ENCODE results near the gene INPP5A. TPM values are rescaled to one million over a fixed set of nuclear protein-coding genes. Genes with fewer than 3 reads are reported as not detected.

Gene INPP5A
- total RNA-seq, 1 experiment from 2014 or later = 16.6 TPM

- Mint-ChIP-seq H3K27ac (ENCODE audit: unreplicated experiment) (no peak overlapping the region), H3K36me3 (ENCODE audit: insufficient read depth, unreplicated experiment) (no peaks in the 10 kb centered on the region), H3K4me1 (ENCODE audit: low read depth, unreplicated experiment) (no peaks in the 10 kb centered on the region), H3K4me3 (ENCODE audit: low read depth, unreplicated experiment) (no peak overlapping the region), H3K9me3 (ENCODE audit: low read depth, unreplicated experiment) (no peaks in the 10 kb centered on the region), H3K27me3 (ENCODE audit: unreplicated experiment) (peaks cover 54% of the 10 kb centered on the region)
- CTCF ChIA-PET = no interaction called here
- BruUV-seq (replicated peaks) = no TSS peak
- no peak for DNase-seq
- intact Hi-C loops (cut with micrococcal nuclease; ENCODE audit: unreplicated experiment) = no loop called here
- no peak for TF ChIP-seq CTCF (IDR thresholded peaks at IDR 0.05; ENCODE audit: unreplicated experiment)
These were observed 276.2 kb downstream of the INPP5A start for GRCh38 chr10:132813560-132814468.

- H3K27me3 Mint-ChIP-seq (ENCODE audit: unreplicated experiment) = peaks cover 58% of the 10 kb centered on the region
- no peak for TF ChIP-seq CTCF (IDR thresholded peaks at IDR 0.05; ENCODE audit: unreplicated experiment)
- no peaks in the 10 kb centered on the region for H3K9me3 Mint-ChIP-seq (ENCODE audit: low read depth, unreplicated experiment)
- DNase-seq = no peak
- no TSS peak for BruUV-seq (replicated peaks)
- H3K4me3 Mint-ChIP-seq (ENCODE audit: low read depth, unreplicated experiment) = no peak overlapping the region
- CTCF ChIA-PET = no interaction called here
- intact Hi-C loops (cut with micrococcal nuclease; ENCODE audit: unreplicated experiment) = no loop called here
- no peak overlapping the region for H3K27ac Mint-ChIP-seq (ENCODE audit: unreplicated experiment)
- no peaks in the 10 kb centered on the region for H3K4me1 Mint-ChIP-seq (ENCODE audit: low read depth, unreplicated experiment)
- H3K36me3 Mint-ChIP-seq (ENCODE audit: insufficient read depth, unreplicated experiment) = no peaks in the 10 kb centered on the region
These were observed 276.9 kb downstream of the INPP5A start for GRCh38 chr10:132814469-132814856.

- Mint-ChIP-seq H3K4me1 (ENCODE audit: low read depth, unreplicated experiment) (no peaks in the 10 kb centered on the region), H3K27ac (ENCODE audit: unreplicated experiment) (no peak overlapping the region), H3K9me3 (ENCODE audit: low read depth, unreplicated experiment) (no peaks in the 10 kb centered on the region), H3K27me3 (ENCODE audit: unreplicated experiment) (peaks cover 58% of the 10 kb centered on the region), H3K36me3 (ENCODE audit: insufficient read depth, unreplicated experiment) (no peaks in the 10 kb centered on the region), H3K4me3 (ENCODE audit: low read depth, unreplicated experiment) (no peak overlapping the region)
- DNase-seq = no peak
- no peak for TF ChIP-seq CTCF (IDR thresholded peaks at IDR 0.05; ENCODE audit: unreplicated experiment)
- intact Hi-C loops (cut with micrococcal nuclease; ENCODE audit: unreplicated experiment) = no loop called here
- BruUV-seq (replicated peaks) = no TSS peak
- CTCF ChIA-PET = no interaction called here
These were observed 277.7 kb downstream of the INPP5A start for GRCh38 chr10:132815168-132815857.

GRCh38 chr10:132816718-132817117 lies 279.1 kb downstream of the INPP5A start:
- no peak for TF ChIP-seq CTCF (IDR thresholded peaks at IDR 0.05; ENCODE audit: unreplicated experiment)
- BruUV-seq (replicated peaks) = no TSS peak
- CTCF ChIA-PET = no interaction called here
- Mint-ChIP-seq H3K9me3 (ENCODE audit: low read depth, unreplicated experiment) (no peaks in the 10 kb centered on the region), H3K4me1 (ENCODE audit: low read depth, unreplicated experiment) (no peaks in the 10 kb centered on the region), H3K36me3 (ENCODE audit: insufficient read depth, unreplicated experiment) (no peaks in the 10 kb centered on the region), H3K27ac (ENCODE audit: unreplicated experiment) (no peak overlapping the region), H3K27me3 (ENCODE audit: unreplicated experiment) (peaks cover 48% of the 10 kb centered on the region), H3K4me3 (ENCODE audit: low read depth, unreplicated experiment) (no peak overlapping the region)
- DNase-seq = no peak
- intact Hi-C loops (cut with micrococcal nuclease; ENCODE audit: unreplicated experiment) = no loop called here

Data from Calu3 (cell line).